Neural progenitor cell (in vitro differentiated cells): ENCODE measurements around the gene KRT3.

Source experiments
- CTCF ChIP-seq: fragments of 200-600 bp; sonication (generic); IDR thresholded peaks from 2 replicates; pipeline ENCODE4 v1.5.1; 2017; ENCODE audit warnings: antibody characterized with exemption, mild to moderate bottlenecking
- EZH2 ChIP-seq: fragments of 200-600 bp; sonication (generic); IDR thresholded peaks from 2 replicates; pipeline ENCODE4 v1.6.1; 2017; ENCODE audit warnings: antibody characterized with exemption, mild to moderate bottlenecking, moderate library complexity

DNA sequence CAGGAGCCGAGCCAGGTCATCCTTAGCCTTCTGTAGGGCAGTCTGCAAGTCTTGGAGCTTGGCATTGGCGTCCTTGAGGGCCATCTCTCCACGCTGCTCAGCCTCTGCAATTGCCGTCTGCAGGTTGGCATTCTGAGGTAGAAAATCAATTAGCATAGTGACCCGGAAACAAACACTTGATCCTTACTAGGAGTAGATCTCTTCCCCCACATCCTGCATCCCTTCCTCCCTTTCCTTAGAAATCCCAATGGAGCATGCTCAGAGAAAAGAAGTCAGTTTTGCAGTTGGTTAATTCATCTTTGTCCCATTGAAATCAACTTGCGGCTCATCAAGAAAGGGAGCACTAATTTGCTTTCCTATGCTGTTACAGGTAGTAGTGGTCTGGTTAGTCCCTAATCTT is 24.8 kb downstream of the KRT3 start:
- TF ChIP-seq CTCF (no peak), EZH2 (no peak)
